GM23338 (cell line): Measurements from ENCODE around the gene HOXB6.
A peak's percentile ranks its signal among the peaks of the same experiment; 100 is the strongest.

Experiments
- CREB1 ChIP-seq: fragments of 250-450 bp; sonication (Bioruptor Pico); IDR thresholded peaks from 2 replicates; pipeline ENCODE4 v1.5.0; 2020; ENCODE audit warnings: low read depth, mild to moderate bottlenecking, moderate library complexity
- EZH2 ChIP-seq: fragments of 200-600 bp; sonication (generic); IDR thresholded peaks from one replicate; pipeline ENCODE4 v1.8.0; 2017; ENCODE audit warnings: antibody characterized with exemption, mild to moderate bottlenecking, low read depth; ENCODE audit not compliant: unreplicated experiment
- EZH2phosphoT487 ChIP-seq: fragments of 200-600 bp; sonication (generic); IDR thresholded peaks from one replicate; pipeline ENCODE4 v1.8.1; 2018; ENCODE audit warnings: antibody characterized with exemption; ENCODE audit not compliant: unreplicated experiment
- JUNB ChIP-seq: IDR thresholded peaks from one replicate; pipeline ENCODE4 v1.6.1; 2016; ENCODE audit warnings: antibody characterized with exemption; ENCODE audit not compliant: unreplicated experiment
- NANOG ChIP-seq: IDR thresholded peaks from 2 replicates; pipeline ENCODE4 v1.6.1; 2016; ENCODE audit warnings: antibody characterized with exemption, borderline replicate concordance
- POLR2AphosphoS5 ChIP-seq: IDR thresholded peaks from 2 replicates; pipeline ENCODE4 v1.6.1; 2016; ENCODE audit warnings: antibody characterized with exemption, low read depth
- REST ChIP-seq: IDR thresholded peaks from one replicate; pipeline ENCODE4 v1.6.1; 2018; ENCODE audit warnings: antibody characterized with exemption; ENCODE audit not compliant: unreplicated experiment
- STAT1 ChIP-seq: IDR thresholded peaks from one replicate; pipeline ENCODE4 v1.6.1; 2016; ENCODE audit warnings: antibody characterized with exemption; ENCODE audit not compliant: unreplicated experiment
- ZNF114 ChIP-seq: fragments of 250-450 bp; sonication (Bioruptor Pico); IDR thresholded peaks from 2 replicates; pipeline ENCODE4 v1.5.0; 2020; ENCODE audit warnings: mild to moderate bottlenecking, moderate library complexity
- ZNF331 ChIP-seq: fragments of 250-450 bp; sonication (Bioruptor Pico); IDR thresholded peaks from 2 replicates; pipeline ENCODE4 v1.5.0; 2020; ENCODE audit warnings: low read depth, mild to moderate bottlenecking, moderate library complexity
- ZNF462 ChIP-seq: fragments of 250-450 bp; sonication (Bioruptor Pico); IDR thresholded peaks from 2 replicates; pipeline ENCODE4 v1.5.0; 2020; ENCODE audit warnings: mild to moderate bottlenecking, moderate library complexity
- TF ChIP-seq, protein P1 (sequence below), 2 experiments: fragments of 200-600 bp in 1 of 2; sonication (generic) in 1 of 2; conservative IDR thresholded peaks; 2 replicates each; pipeline versions ENCODE4 v1.5.1 to v1.6.1; 2016 to 2017; ENCODE audit warnings: antibody characterized with exemption in 2 of 2, low read depth in 2 of 2, mild to moderate bottlenecking in 2 of 2, moderate library complexity in 1 of 2
- TF ChIP-seq, protein P2 (sequence below): IDR thresholded peaks from 2 replicates; pipeline ENCODE4 v1.6.1; 2016; ENCODE audit warnings: antibody characterized with exemption

DNA sequence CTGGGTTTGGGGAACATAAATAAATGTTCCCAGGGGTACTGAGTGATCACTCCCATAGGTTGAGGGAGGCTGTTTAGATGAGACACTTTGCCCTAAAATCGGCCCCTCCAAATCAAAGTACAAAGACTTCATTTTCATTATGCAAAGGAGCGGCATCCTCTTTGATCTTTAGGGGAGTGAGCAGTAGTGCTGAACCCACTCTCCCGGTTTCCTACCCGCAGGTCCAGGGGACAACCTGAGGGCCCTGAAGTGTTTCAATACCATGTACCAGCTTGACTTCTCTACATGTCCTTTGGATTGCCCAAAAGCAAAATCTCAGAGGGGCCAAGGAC, 3.6 kb downstream of the HOXB6 start:
- TF ChIP-seq REST (no peak), JUNB (no peak), ZNF331 (CRISPR knock-in tag) (no peak), POLR2AphosphoS5 (no peak), EZH2phosphoT487 (no peak), EZH2 (peak; percentile 80), CREB1 (CRISPR knock-in tag) (no peak), STAT1 (no peak), ZNF114 (CRISPR knock-in tag) (no peak), ZNF462 (CRISPR knock-in tag) (no peak), NANOG (no peak)
- TF ChIP-seq, protein P1, sequence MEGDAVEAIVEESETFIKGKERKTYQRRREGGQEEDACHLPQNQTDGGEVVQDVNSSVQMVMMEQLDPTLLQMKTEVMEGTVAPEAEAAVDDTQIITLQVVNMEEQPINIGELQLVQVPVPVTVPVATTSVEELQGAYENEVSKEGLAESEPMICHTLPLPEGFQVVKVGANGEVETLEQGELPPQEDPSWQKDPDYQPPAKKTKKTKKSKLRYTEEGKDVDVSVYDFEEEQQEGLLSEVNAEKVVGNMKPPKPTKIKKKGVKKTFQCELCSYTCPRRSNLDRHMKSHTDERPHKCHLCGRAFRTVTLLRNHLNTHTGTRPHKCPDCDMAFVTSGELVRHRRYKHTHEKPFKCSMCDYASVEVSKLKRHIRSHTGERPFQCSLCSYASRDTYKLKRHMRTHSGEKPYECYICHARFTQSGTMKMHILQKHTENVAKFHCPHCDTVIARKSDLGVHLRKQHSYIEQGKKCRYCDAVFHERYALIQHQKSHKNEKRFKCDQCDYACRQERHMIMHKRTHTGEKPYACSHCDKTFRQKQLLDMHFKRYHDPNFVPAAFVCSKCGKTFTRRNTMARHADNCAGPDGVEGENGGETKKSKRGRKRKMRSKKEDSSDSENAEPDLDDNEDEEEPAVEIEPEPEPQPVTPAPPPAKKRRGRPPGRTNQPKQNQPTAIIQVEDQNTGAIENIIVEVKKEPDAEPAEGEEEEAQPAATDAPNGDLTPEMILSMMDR (conservative IDR thresholded peaks at IDR 0.05; ENCODE audit: low read depth in 2 of 2), result no peak
- TF ChIP-seq, protein P2, sequence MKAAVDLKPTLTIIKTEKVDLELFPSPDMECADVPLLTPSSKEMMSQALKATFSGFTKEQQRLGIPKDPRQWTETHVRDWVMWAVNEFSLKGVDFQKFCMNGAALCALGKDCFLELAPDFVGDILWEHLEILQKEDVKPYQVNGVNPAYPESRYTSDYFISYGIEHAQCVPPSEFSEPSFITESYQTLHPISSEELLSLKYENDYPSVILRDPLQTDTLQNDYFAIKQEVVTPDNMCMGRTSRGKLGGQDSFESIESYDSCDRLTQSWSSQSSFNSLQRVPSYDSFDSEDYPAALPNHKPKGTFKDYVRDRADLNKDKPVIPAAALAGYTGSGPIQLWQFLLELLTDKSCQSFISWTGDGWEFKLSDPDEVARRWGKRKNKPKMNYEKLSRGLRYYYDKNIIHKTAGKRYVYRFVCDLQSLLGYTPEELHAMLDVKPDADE, result no peak
